ENCODE measurements around the gene PNLIPRP2.

The PNLIPRP2 gene

GRCh38 chr10:116613471-116613870, 7.3 kb upstream of the PNLIPRP2 start:
- no peak for DNase-seq

- no peak for DNase-seq
These were observed 6.0 kb upstream of the PNLIPRP2 start for GRCh38 chr10:116614796-116615195.

- no peak for DNase-seq
These were observed 5.5 kb upstream of the PNLIPRP2 start for GRCh38 chr10:116615199-116615776.

- no peak for DNase-seq
These were observed 723 bp downstream of the PNLIPRP2 start for GRCh38 chr10:116621476-116621875.

GRCh38 chr10:116621934-116622655, 1.3 kb downstream of the PNLIPRP2 start:
- no peak for DNase-seq

- DNase-seq = no peak
These were observed 5.1 kb downstream of the PNLIPRP2 start for GRCh38 chr10:116625845-116626244.

- DNase-seq = no peak
These were observed 6.1 kb downstream of the PNLIPRP2 start for GRCh38 chr10:116626815-116627214.

- DNase-seq = peak; percentile 3 to 22
These were observed 6.7 kb downstream of the PNLIPRP2 start for GRCh38 chr10:116627386-116627933.

- no peak for DNase-seq
These were observed 8.6 kb downstream of the PNLIPRP2 start for GRCh38 chr10:116629340-116629739.

- no peak for DNase-seq
These were observed 9.3 kb downstream of the PNLIPRP2 start for GRCh38 chr10:116630020-116630419.

GRCh38 chr10:116631871-116632295, 11.1 kb downstream of the PNLIPRP2 start:
- no peak for DNase-seq

GRCh38 chr10:116632596-116633215, 12.0 kb downstream of the PNLIPRP2 start:
- DNase-seq = no peak

- no peak for DNase-seq
These were observed 12.5 kb downstream of the PNLIPRP2 start for GRCh38 chr10:116633216-116633600.

- no peak for DNase-seq
These were observed 13.6 kb downstream of the PNLIPRP2 start for GRCh38 chr10:116634126-116634975.

GRCh38 chr10:116636385-116636784, 15.6 kb downstream of the PNLIPRP2 start:
- no peak for DNase-seq

GRCh38 chr10:116636976-116637375, 16.2 kb downstream of the PNLIPRP2 start:
- DNase-seq = no peak

- DNase-seq = no peak
These were observed 17.1 kb downstream of the PNLIPRP2 start for GRCh38 chr10:116637830-116638229.

GRCh38 chr10:116646502-116646901, 25.7 kb downstream of the PNLIPRP2 start:
- no peak for DNase-seq

GRCh38 chr10:116648903-116649302, 28.1 kb downstream of the PNLIPRP2 start:
- DNase-seq = no peak

GRCh38 chr10:116653885-116654284, 33.1 kb downstream of the PNLIPRP2 start:
- DNase-seq = no peak

- no peak for DNase-seq
These were observed 34.1 kb downstream of the PNLIPRP2 start for GRCh38 chr10:116654816-116655215.

GRCh38 chr10:116655568-116655967, 34.8 kb downstream of the PNLIPRP2 start:
- DNase-seq = no peak

GRCh38 chr10:116656044-116656443, 35.3 kb downstream of the PNLIPRP2 start:
- no peak for DNase-seq

All from NCI-H1930 (cell line).